Duodenal mucosa (tissue), 2 donors: ENCODE measurements around the gene ABHD5.

Experiments
- H3K27ac ChIP-seq: one replicate; pipeline ENCODE4 v1.7.0; 2013; ENCODE audit warnings: low read depth, low read length
- H3K27me3 ChIP-seq, 2 donors: one replicate each; pipeline ENCODE4 v1.7.0; 2013; ENCODE audit warnings: low read length in 2 of 2, control low read depth in 1 of 2; ENCODE audit not compliant: insufficient read depth in 2 of 2, control insufficient read depth in 1 of 2
- H3K36me3 ChIP-seq, 2 donors: one replicate each; pipeline ENCODE4 v1.7.0; 2013; ENCODE audit warnings: low read length in 2 of 2, control low read depth in 1 of 2; ENCODE audit not compliant: insufficient read depth in 2 of 2, control insufficient read depth in 1 of 2
- H3K4me1 ChIP-seq, 2 donors: one replicate each; pipeline ENCODE4 v1.7.0; 2013; ENCODE audit warnings: low read length in 2 of 2, control low read depth in 1 of 2; ENCODE audit not compliant: insufficient read depth in 2 of 2, control insufficient read depth in 1 of 2
- H3K4me3 ChIP-seq, 2 donors: one replicate each; pipeline ENCODE4 v1.7.0; 2013; ENCODE audit warnings: low read length in 2 of 2, low read depth in 1 of 2
- H3K9ac ChIP-seq, 2 donors: one replicate each; pipeline ENCODE4 v1.7.0; 2013; ENCODE audit warnings: low read length in 2 of 2, low read depth in 1 of 2
- H3K9me3 ChIP-seq, 2 donors: one replicate each; pipeline ENCODE4 v1.7.0; 2013; ENCODE audit warnings: low read length in 2 of 2, control low read depth in 1 of 2; ENCODE audit not compliant: control insufficient read depth in 1 of 2

ABHD5 gene

DNA sequence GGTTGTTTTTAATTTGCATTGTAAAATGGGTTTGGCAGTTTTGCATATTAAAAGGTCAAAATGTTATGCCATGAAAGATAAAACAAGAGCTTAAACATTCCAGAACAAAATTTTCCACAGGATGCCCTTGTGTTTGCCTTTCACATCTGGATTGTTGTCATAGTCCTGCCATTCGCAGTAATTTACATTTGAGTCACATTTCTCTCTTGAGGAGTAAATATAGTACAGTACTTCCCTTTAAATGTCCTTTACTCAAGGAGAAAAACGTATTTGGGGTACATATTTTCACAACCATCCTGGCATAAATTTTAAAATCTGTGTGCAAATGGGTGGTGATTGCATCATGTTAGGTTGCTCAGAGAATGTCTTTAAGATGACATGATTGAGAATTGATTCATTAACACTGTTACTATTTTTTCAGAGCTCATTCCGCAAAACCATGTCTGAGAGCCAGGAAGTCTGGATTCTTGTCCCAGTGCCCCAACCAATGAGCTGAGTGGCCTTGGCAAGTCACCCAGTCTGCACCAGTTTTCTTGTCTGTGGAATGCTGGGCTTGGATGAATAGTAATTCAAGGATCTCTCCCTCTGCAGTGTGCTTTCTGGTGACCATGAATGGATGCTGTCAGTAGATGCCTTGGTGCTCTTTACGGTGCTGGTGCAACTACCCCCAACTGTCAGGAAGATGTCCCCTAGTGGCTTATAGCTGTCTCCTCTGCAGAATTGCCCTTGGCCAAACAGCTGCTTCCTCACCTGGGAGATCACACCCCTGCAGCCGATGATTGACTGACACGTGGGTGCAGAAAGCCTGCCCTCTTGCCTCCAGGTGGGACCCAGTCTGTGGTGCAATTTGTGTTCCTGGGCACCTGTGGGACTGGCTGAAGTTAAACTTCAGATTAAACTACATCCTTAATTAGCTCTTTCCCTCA, 43.0 kb downstream of the ABHD5 start:
- Histone ChIP-seq H3K9ac (no peak overlapping the region), H3K4me3 (no peak overlapping the region), H3K27ac (no peak overlapping the region), H3K36me3 (no peaks in the 10 kb centered on the region), H3K27me3 (no peaks in the 10 kb centered on the region), H3K9me3 (no peaks in the 10 kb centered on the region), H3K4me1 (peaks cover 10 to 27% of the 10 kb centered on the region in 2 donors)

DNA sequence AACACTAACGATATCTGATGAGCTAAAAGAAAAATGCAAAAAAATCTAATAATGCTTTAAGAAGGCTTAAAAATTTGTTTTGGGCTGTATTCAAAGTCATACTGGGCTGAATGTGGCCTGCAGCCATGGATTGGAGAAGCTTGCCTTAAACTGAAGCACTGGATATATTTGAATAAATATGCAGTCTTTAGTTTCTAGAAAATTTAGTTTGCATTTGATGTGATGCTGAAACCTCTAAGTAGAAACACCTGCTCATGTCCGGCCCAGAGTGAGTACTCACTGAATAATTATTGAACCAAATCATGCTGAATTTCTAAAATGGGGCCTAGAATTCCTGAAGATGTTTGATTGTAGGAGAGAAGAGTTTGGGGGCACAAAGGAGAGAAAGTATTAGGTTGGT, 43.9 kb downstream of the ABHD5 start:
- Histone ChIP-seq H3K27me3 (no peaks in the 10 kb centered on the region), H3K9ac (no peak overlapping the region), H3K4me1 (peaks cover 10 to 18% of the 10 kb centered on the region in 2 donors), H3K36me3 (no peaks in the 10 kb centered on the region), H3K4me3 (no peak overlapping the region), H3K27ac (no peak overlapping the region), H3K9me3 (no peaks in the 10 kb centered on the region)

DNA sequence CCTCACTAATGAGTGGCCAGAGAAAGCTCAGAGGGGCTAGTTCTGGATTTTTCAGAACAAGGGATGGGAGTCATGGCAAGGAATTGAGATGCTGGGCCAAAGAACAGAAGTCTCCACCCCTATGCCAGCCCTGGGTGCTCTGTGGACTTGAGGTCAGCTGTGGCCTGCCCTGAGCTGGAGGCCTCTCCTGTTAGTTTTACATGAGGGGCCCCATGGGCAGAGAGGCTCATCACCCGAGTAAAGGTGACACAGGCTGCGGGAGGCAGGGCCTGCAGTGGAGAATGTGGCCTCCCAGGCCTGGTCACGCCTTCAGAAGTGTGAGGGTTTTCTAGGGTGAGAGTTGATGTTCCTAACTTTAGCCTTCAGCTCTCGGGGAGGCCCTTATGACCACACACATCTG, 44.9 kb downstream of the ABHD5 start:
- Histone ChIP-seq H3K36me3 (no peaks in the 10 kb centered on the region), H3K9me3 (no peaks in the 10 kb centered on the region), H3K27me3 (no peaks in the 10 kb centered on the region), H3K9ac (no peak overlapping the region), H3K4me1 (peaks cover 10 to 17% of the 10 kb centered on the region in 2 donors), H3K4me3 (no peak overlapping the region), H3K27ac (no peak overlapping the region)

DNA sequence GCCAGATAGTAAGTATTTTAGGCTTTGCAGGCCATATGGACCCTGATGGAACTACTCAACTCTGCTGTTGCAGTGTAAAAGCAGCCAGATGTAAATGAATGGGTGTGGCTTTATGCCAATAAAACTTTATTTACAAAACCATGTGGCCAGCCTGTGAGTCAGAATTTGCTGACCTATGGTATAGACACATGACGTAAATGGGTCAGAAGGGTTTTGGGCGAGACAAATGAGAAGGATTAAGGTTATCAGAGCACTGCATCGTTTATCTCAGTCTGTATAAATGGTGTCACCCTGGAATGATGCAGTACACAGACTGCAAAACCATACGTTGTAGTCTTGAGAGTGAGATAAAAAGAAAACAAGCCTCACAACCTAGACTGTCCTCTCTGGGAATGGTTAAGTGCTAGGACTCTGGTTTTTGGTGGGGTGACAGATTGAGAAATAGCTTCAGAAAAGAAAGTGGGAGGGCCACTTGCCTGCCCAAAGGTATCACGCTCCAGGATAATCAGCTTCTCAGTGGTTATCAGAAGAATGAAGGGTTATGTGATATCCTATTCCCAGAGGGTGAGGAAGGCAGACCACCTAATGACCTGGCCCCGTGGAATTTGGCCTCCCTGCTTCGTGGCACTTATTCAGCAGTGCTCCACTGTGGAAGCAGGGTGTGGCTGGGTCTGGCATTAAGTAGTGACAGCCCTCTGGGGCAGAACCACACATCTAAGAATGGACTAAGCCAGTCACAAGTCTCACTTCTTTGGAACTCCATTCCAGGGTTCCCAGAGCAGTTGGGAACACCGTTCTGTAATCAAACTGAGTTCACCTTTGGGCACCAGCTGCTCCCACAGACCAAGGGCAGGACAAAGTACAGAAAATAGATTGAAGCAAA, 46.1 kb downstream of the ABHD5 start:
- peak overlapping the region in 1 of 2 donors; percentile 6 for H3K4me3 ChIP-seq
- H3K27me3 ChIP-seq, result no peaks in the 10 kb centered on the region
- H3K9me3 ChIP-seq, result no peaks in the 10 kb centered on the region
- no peak overlapping the region for H3K9ac ChIP-seq
- no peaks in the 10 kb centered on the region for H3K36me3 ChIP-seq
- peaks cover 10 to 17% of the 10 kb centered on the region in 2 donors for H3K4me1 ChIP-seq
- H3K27ac ChIP-seq, result peak overlapping the region; percentile 7

DNA sequence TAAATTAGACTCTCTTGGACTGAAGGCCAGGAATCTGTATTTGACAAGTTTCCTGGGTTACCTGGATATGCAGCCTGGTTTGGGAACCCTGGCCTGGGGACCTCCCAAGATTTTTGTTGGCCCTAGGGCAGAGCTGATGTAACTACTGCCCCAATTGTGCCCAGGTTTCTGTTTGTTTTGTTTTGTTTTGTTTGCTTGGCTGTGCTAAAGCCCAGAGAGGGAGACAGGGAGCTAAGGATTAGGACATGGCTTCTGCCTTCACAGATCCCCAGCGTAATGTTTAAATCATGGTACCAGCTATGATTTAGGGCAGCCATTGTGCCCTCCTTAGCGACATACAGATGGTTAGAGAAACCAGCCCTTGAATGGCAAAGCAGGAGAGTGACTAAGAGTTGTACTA, 47.6 kb downstream of the ABHD5 start:
- no peak overlapping the region for H3K27ac ChIP-seq

DNA sequence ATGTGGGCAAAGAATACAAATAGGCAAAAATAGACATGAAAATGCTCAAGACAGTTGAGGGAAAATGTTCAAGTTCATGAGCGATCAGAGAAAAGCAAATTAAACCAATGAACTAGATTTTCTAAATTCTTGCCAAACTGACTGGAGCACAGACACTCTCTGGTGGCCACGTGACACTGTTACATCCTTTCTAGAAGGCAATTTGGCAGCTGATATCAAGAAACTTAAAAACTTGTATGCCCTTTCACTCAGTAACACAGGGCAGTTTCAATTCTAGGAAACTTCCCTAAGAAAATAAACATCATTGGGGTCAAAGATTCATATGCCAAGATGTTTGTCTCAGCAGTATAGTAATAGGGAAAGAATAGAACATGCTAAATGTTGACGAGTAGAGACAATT, 52.2 kb downstream of the ABHD5 start:
- peaks cover 8 to 11% of the 10 kb centered on the region in 2 donors for H3K4me1 ChIP-seq

More for the DNA sequence above, 47.6 kb downstream of the ABHD5 start:
- Histone ChIP-seq H3K36me3 (no peaks in the 10 kb centered on the region), H3K9me3 (no peaks in the 10 kb centered on the region), H3K27me3 (no peaks in the 10 kb centered on the region), H3K9ac (no peak overlapping the region), H3K4me1 (peaks cover 16 to 24% of the 10 kb centered on the region in 2 donors), H3K4me3 (no peak overlapping the region)

DNA sequence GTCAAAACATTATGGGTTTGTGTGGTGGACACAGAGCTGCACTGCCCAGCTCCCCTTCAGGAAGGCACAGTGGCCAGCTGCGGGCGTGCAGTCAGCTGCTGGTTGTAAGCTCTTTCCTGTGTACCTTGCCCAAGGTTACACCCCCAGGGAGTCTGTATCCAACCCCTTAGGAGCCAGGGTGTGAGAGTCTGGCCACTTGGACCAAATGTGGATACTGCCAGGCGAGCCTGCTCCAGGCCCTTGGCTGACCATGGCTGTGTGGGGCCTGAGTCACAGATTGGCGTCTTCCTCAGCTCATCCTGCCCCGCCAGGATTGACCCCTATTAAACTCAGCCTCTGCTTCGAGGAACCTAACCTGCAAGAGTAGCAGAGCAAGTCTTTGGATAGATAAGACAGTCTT, 56.9 kb downstream of the ABHD5 start:
- Histone ChIP-seq H3K36me3 (no peaks in the 10 kb centered on the region), H3K4me1 (peaks cover 6 to 7% of the 10 kb centered on the region in 2 donors), H3K9ac (no peak overlapping the region), H3K27me3 (no peaks in the 10 kb centered on the region), H3K4me3 (no peak overlapping the region), H3K27ac (no peak overlapping the region), H3K9me3 (no peaks in the 10 kb centered on the region)

More for the DNA sequence above, 52.2 kb downstream of the ABHD5 start:
- no peaks in the 10 kb centered on the region for H3K36me3 ChIP-seq
- no peaks in the 10 kb centered on the region for H3K9me3 ChIP-seq
- no peak overlapping the region for H3K9ac ChIP-seq
- H3K27ac ChIP-seq, result no peak overlapping the region
- H3K27me3 ChIP-seq, result no peaks in the 10 kb centered on the region
- no peak overlapping the region for H3K4me3 ChIP-seq

DNA sequence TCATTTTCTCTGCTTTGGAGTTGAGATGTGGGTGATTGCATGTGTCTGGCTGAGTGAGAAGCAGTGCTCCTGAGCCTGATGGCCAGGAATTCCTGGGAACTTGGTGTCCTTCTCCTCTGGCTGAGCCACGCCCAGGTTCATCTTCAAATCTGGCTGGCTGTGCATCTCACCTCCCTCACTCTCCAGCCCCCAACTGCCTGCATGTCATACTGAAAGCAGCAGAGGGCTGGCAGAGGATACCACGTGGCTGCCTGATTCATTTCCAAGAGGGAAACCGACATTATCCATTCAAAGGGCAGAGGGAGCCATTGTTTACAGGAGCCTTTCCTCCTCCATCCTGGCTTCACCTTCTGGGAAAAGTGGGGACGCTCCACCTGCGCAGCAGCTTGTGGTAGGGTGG, 57.4 kb downstream of the ABHD5 start:
- Histone ChIP-seq H3K9ac (no peak overlapping the region), H3K4me3 (no peak overlapping the region), H3K9me3 (no peaks in the 10 kb centered on the region), H3K27me3 (no peaks in the 10 kb centered on the region), H3K36me3 (no peaks in the 10 kb centered on the region), H3K4me1 (peaks cover under 1 to 3% of the 10 kb centered on the region in 2 donors), H3K27ac (no peak overlapping the region)

DNA sequence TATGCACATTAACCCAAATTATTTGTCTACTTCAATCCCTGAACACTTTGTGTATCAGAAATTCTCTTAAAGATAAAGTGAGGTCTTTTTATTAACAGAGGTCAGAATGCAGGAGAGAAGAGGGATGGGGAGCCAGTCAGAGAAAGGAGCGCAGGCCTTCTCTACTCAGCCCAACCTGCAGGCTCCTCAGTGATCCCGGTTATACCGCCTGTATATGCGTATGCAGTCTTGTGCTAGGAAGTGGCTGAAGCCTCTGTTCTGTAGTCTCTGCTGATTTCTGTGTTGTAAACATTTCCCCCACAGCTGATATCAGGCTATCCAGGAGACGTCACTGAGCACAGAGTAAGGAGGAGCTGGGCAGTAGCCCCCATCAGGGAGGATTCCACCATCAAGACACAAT, 57.9 kb downstream of the ABHD5 start:
- H3K4me3 ChIP-seq, result no peak overlapping the region
- H3K9me3 ChIP-seq, result no peaks in the 10 kb centered on the region

DNA sequence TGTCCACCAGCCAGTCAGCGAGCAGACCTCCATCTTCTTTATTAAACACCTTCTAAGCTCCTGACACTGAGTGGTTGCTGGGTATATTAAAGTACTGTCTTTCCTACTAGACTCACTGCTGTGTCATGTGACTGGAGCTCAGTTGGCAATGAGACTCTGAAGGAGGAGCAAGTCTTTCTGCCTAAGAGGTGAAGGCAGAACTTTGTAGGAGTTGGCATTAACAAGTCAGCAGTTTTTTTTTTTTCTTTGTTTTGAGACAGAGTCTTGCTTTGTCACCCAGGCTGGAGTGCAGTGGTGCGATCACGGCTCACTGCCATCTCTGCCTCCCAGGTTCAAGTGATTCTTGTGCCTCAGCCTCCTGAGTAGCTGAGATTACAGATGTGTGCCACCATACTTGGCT, 62.2 kb downstream of the ABHD5 start:
- Histone ChIP-seq H3K9me3 (no peaks in the 10 kb centered on the region), H3K36me3 (no peaks in the 10 kb centered on the region), H3K4me3 (no peak overlapping the region), H3K4me1 (peaks cover 8 to 10% of the 10 kb centered on the region in 2 donors), H3K27me3 (no peaks in the 10 kb centered on the region), H3K27ac (no peak overlapping the region), H3K9ac (no peak overlapping the region)

More for the DNA sequence above, 57.9 kb downstream of the ABHD5 start:
- Histone ChIP-seq H3K9ac (no peak overlapping the region), H3K27ac (no peak overlapping the region), H3K36me3 (no peaks in the 10 kb centered on the region), H3K4me1 (peaks cover 0 to 3% of the 10 kb centered on the region in 2 donors), H3K27me3 (no peaks in the 10 kb centered on the region)
